ENCODE results near the gene TTC21A. TPM values are rescaled to one million over a fixed set of nuclear protein-coding genes. Genes with fewer than 3 reads are reported as not detected.

The TTC21A gene
- total RNA-seq, 2 donors from 2014 or later = 9.0 to 23.2 TPM

DNA sequence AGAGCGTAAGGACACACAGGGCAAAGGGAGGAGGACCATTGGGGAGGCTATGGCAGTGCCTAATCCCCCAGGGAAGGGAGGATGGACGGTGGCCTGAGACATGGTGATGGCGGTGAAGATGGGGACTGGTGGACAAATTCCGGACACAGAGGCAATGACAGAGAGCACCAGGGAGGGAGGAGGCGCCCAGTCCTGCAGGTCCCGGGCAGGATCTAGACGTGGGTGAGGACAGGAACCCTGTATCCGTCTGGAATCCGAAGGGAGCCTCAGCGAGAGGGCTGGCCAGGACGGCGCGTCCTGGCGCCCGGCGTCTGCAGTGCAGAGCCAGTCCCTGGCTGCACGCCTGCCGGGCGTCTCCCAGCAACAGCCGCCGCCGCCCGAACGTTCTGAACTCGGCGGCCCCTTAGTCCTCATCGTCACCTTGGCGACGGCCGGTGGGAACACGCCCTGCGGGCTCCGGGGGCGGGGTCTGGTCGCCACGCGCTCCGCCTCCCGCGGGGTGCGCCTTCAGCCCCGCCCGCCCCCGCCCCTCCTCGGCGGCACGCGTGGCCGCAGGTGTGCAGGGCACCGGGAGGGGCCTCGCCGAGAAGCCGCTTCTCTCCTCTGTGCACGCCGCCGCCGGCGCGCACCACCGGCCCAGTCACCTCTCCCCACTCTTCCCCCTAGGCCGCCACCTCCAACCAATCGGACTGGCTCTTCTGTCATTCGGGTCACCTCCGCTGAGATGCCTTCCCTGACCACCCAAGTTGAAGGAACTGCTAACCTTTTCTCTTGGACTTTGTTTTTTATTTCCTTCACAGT, 73.3 kb downstream of the TTC21A start:
- H3K27ac ChIP-seq = peak overlapping the region; percentile 93 to 94
- 4% methylated on average over 42 of the region's 64 CpGs for WGBS
- TF ChIP-seq POLR2AphosphoS5 (IDR thresholded peaks at IDR 0.05) (peak; percentile 88), POLR2A (IDR thresholded peaks at IDR 0.05) (peak; percentile 64)
- TF ChIP-seq, protein P1, sequence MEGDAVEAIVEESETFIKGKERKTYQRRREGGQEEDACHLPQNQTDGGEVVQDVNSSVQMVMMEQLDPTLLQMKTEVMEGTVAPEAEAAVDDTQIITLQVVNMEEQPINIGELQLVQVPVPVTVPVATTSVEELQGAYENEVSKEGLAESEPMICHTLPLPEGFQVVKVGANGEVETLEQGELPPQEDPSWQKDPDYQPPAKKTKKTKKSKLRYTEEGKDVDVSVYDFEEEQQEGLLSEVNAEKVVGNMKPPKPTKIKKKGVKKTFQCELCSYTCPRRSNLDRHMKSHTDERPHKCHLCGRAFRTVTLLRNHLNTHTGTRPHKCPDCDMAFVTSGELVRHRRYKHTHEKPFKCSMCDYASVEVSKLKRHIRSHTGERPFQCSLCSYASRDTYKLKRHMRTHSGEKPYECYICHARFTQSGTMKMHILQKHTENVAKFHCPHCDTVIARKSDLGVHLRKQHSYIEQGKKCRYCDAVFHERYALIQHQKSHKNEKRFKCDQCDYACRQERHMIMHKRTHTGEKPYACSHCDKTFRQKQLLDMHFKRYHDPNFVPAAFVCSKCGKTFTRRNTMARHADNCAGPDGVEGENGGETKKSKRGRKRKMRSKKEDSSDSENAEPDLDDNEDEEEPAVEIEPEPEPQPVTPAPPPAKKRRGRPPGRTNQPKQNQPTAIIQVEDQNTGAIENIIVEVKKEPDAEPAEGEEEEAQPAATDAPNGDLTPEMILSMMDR (IDR thresholded peaks at IDR 0.05) = peak in 2 of 4 experiments; percentile 51 to 63
- H3K4me3 ChIP-seq = peak overlapping the region; percentile 11 to 19
- no peaks in the 10 kb centered on the region for H3K36me3 ChIP-seq
- H3K27me3 ChIP-seq (replicated peaks; ENCODE audit: insufficient read depth) = no peaks in the 10 kb centered on the region
- no peaks in the 10 kb centered on the region for H3K9me3 ChIP-seq
- DNase-seq (ENCODE audit: low spot score) = peak; percentile 97
- intact Hi-C loops (cut with DNase I) = loop anchor here (10.0 kb wide), 1 partner anchor 204 kb away; the partner anchor contains the start of gene SLC25A38
- H3K4me1 ChIP-seq (replicated peaks) = peaks cover 4% of the 10 kb centered on the region

DNA sequence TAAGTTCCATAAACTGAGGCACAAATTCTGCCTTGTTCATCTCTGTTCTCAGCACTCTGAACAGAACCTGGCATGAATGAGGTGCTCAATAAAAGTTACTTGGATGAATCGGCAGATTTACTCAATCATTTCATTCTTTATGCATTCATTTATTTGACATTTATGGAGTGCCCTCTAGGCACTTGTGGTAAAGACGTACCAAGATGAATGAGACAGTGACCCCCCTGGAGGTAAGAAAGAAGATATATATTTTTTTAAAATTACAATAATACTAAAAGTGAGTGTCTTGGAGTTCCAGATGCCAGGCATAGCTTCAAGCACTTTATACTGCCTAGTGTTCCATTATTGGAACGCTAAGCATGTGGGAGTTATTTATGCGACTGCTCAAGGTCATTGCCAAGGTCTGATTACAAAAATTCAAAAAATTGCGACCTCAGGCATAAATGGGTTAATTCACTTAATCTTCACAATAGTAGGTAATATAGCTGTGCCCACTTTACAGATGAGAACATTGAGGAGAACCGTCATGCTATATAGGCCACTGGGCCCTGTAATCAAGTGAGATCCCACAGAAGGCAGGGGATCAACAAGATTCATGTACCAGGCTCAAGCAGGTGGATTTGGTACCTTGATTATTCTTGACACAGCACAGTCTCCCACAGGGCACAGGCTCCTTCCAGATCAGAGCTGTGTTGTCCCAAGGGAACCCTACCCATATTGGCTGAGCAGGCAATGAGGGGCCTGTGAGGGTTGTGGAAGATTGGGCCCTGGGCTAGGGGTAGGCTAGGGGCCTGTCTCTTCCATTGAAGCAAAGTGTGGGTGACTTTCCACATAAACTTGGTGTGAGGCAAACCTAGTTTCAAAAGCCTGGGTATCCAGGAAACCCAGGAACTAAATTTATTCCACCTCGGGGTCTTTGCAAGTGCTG, 74.2 kb downstream of the TTC21A start:
- 67% methylated on average over 7 of the region's 7 CpGs for WGBS
- Histone ChIP-seq H3K27ac (peak overlapping the region; percentile 93 to 94), H3K9me3 (no peaks in the 10 kb centered on the region), H3K4me1 (replicated peaks) (peaks cover 4% of the 10 kb centered on the region), H3K36me3 (no peaks in the 10 kb centered on the region), H3K4me3 (no peak overlapping the region), H3K27me3 (replicated peaks; ENCODE audit: insufficient read depth) (no peaks in the 10 kb centered on the region)
- DNase-seq (ENCODE audit: low spot score) = no peak
- intact Hi-C loops (cut with DNase I) = loop anchor here (10.0 kb wide), 1 partner anchor 203 kb away; the partner anchor contains the start of gene SLC25A38
- TF ChIP-seq POLR2AphosphoS5 (IDR thresholded peaks at IDR 0.05) (no peak), POLR2A (IDR thresholded peaks at IDR 0.05) (no peak)
- TF ChIP-seq, protein P1 (IDR thresholded peaks at IDR 0.05) = no peak

DNA sequence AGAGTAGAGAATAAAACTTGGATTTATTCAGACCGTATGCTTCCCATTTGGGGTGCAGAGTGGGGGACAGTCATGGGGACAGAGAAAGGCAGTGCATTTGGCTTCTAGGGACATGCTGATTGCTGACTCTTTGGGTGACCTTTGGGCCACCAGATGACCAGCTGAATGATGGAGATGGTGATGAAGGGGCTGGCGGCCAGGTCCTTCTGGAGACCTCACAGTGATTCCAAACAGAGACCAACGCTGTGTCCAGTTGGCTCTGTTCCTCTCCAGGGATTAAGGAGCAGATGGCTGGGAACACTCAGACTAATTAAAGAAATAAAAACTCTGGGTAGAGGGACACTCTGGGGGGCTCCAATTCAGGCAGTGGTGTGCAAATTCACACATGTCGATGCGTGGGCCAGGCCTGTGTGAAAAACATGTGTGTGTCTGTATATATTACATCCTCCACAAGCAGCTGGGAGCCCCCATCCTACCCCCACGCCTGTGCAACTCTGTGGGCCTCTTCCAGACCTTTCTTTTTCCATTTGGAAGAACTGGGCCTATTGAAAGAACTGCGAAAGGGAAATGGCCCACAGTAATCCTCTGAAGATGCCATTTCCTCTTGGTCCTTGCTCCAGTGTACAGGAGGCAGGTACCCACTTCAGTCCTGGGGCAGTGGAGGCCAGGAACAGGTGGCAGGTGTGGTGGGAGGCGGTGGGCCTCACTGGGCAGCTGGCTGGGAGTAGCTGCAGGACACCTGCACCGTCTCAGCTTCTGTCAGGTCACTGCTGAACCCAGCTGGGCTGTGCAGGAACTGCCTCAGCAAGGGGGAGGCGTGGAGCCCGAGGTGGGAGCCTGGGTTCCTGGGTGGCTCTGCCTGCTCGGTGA, 76.0 kb downstream of the TTC21A start:
- H3K27ac ChIP-seq = peak overlapping the region; percentile 93 to 94
- TF ChIP-seq POLR2A (IDR thresholded peaks at IDR 0.05) (no peak), POLR2AphosphoS5 (IDR thresholded peaks at IDR 0.05) (no peak)
- TF ChIP-seq, protein P1 (IDR thresholded peaks at IDR 0.05) = no peak
- H3K4me3 ChIP-seq = no peak overlapping the region
- 78% methylated on average over 10 of the region's 12 CpGs for WGBS
- intact Hi-C loops (cut with DNase I) = loop anchor here (10.0 kb wide), 1 partner anchor 201 kb away; the partner anchor contains the start of gene SLC25A38
- no peaks in the 10 kb centered on the region for H3K4me1 ChIP-seq (replicated peaks)
- no peak for DNase-seq (ENCODE audit: low spot score)
- no peaks in the 10 kb centered on the region for H3K27me3 ChIP-seq (replicated peaks; ENCODE audit: insufficient read depth)
- H3K9me3 ChIP-seq = no peaks in the 10 kb centered on the region
- H3K36me3 ChIP-seq = no peaks in the 10 kb centered on the region

DNA sequence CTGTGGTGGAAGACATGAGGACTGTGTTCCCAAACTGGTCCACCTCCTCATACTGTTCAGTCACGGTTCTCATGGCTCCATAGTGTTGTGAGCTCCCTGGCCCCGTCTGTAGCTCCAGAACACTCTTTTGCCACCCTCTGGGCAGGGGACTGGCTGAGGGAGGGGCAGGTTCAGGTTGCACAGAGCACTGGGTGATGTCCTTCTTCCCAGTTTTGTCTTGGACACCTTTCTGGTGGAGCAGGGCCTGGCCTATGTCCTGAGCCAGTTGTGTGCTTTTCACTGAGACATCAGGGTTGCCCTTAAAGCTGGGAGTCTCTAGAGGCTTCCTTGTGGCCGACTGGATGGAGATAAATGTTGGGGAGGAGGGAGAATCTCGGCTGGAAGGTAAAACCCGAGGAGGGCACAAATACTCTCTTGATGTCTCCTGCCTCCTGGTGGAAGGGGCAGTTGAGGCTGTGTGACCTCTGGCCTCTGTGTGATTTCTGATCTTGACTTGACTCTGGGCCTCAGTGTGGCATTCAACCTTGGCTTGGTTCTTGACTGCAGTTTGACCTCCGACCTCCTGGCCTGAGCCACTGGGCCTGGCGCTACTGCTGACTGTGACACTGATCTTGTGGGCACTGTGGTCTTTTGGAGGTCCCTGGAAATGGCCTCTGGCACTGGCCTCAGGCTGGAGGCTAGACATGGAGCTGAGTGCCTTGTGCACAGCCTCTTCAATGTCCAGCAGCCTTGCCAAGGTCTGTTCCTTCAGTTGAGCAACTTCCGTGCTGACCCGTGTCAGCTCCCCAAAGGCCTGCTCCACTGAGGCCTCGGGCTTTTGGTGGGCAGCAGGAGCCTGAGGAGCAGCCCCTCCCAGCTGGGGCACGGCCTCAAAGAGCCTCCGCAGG, 76.8 kb downstream of the TTC21A start:
- no peak overlapping the region for H3K27ac ChIP-seq
- intact Hi-C loops (cut with DNase I) = loop anchor here (10.0 kb wide), 1 partner anchor 200 kb away; the partner anchor contains the start of gene SLC25A38
- DNase-seq (ENCODE audit: low spot score) = no peak
- no peak overlapping the region for H3K4me3 ChIP-seq
- H3K27me3 ChIP-seq (replicated peaks; ENCODE audit: insufficient read depth) = no peaks in the 10 kb centered on the region
- TF ChIP-seq, protein P1 (IDR thresholded peaks at IDR 0.05) = no peak
- TF ChIP-seq POLR2A (IDR thresholded peaks at IDR 0.05) = no peak
- no peak for TF ChIP-seq POLR2AphosphoS5 (IDR thresholded peaks at IDR 0.05)
- H3K4me1 ChIP-seq (replicated peaks) = no peaks in the 10 kb centered on the region
- H3K36me3 ChIP-seq = no peaks in the 10 kb centered on the region
- no peaks in the 10 kb centered on the region for H3K9me3 ChIP-seq
- 89% methylated on average over 9 of the region's 12 CpGs for WGBS
